Measurements from ENCODE around the gene C20orf173. TPM values are rescaled to one million over a fixed set of nuclear protein-coding genes. Genes with fewer than 3 reads are reported as not detected.

Gene C20orf173
- polyA plus RNA-seq, 1 donor from 2014 or later: not detected

DNA sequence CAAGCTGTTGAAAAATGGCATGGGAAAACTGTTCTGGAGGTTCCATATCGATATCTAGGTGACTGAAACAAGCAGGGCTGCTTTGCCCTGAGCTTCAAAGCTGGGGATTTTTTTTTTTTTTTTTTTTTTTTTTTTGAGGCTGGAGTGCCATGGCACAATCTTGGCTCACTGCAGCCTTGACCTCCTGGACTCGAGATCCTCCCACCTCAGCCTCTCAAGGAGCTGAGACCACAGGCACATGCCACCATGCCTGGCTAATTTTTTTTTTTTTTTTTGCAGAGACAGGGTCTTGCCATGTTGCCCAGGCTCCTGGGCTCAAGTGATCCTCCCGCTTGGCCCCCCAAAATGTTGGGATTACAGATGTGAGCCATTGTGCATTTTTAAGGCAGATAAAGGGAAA is 23.5 kb upstream of the C20orf173 start:
- no peak overlapping the region for H3K27ac ChIP-seq (ENCODE audit: low read length)
- H3K27me3 ChIP-seq (ENCODE audit: insufficient read depth, low read depth, low read length): no peaks in the 10 kb centered on the region
- H2AFZ ChIP-seq (ENCODE audit: low read depth, low read length): no peak overlapping the region
- no peaks in the 10 kb centered on the region for H3K36me3 ChIP-seq (ENCODE audit: insufficient read depth, low read length)
- H4K20me1 ChIP-seq (ENCODE audit: insufficient read depth): no peaks in the 10 kb centered on the region
- H3K79me2 ChIP-seq (replicated peaks; ENCODE audit: insufficient read depth, low read length): no peaks in the 10 kb centered on the region
- no peaks in the 10 kb centered on the region for H3K9me2 ChIP-seq (ENCODE audit: insufficient read depth, low read length)
- TF ChIP-seq, protein P1, sequence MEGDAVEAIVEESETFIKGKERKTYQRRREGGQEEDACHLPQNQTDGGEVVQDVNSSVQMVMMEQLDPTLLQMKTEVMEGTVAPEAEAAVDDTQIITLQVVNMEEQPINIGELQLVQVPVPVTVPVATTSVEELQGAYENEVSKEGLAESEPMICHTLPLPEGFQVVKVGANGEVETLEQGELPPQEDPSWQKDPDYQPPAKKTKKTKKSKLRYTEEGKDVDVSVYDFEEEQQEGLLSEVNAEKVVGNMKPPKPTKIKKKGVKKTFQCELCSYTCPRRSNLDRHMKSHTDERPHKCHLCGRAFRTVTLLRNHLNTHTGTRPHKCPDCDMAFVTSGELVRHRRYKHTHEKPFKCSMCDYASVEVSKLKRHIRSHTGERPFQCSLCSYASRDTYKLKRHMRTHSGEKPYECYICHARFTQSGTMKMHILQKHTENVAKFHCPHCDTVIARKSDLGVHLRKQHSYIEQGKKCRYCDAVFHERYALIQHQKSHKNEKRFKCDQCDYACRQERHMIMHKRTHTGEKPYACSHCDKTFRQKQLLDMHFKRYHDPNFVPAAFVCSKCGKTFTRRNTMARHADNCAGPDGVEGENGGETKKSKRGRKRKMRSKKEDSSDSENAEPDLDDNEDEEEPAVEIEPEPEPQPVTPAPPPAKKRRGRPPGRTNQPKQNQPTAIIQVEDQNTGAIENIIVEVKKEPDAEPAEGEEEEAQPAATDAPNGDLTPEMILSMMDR (IDR thresholded peaks at IDR 0.05; ENCODE audit: poor library complexity, severe bottlenecking): no peak
- TF ChIP-seq TAF1 (IDR thresholded peaks at IDR 0.05; ENCODE audit: low read depth): no peak
- no peak for TF ChIP-seq MXI1 (conservative IDR thresholded peaks at IDR 0.05; ENCODE audit: poor library complexity, severe bottlenecking)
- no peak for TF ChIP-seq EP300 (conservative IDR thresholded peaks at IDR 0.05; ENCODE audit: poor library complexity, severe bottlenecking)
- TF ChIP-seq POLR2AphosphoS5 (IDR thresholded peaks at IDR 0.05): no peak
- no peak overlapping the region for H3K4me3 ChIP-seq (ENCODE audit: low read length)
- no peak overlapping the region for H3K9ac ChIP-seq (ENCODE audit: low read length)
- H3F3A ChIP-seq (ENCODE audit: insufficient read depth, low read length, poor library complexity, severe bottlenecking): no peaks in the 10 kb centered on the region
- H3K4me2 ChIP-seq (ENCODE audit: low read length): no peak overlapping the region
- H3K9me3 ChIP-seq (ENCODE audit: low read length): no peaks in the 10 kb centered on the region

DNA sequence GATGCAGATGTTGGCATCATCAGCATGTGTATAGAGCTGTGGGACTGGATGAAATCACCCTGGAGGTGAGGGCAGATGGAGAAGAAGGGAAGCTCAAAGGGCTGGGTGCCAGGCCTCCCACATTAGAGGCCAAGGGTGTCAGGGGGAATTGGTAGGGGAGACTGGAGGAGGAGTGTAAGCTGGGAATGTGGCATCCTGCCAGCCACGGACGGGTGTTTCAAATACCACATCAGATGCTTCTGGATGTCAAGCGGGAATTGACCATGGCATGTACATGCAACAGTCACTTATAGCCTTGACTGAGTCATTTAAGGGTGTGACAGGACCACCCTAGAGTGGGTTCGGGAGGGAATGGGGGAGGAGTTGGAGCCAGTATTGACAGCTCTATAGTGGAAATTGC is 22.1 kb upstream of the C20orf173 start:
- Histone ChIP-seq H3K36me3 (ENCODE audit: insufficient read depth, low read length) (no peaks in the 10 kb centered on the region), H3F3A (ENCODE audit: insufficient read depth, low read length, poor library complexity, severe bottlenecking) (no peaks in the 10 kb centered on the region), H3K27ac (ENCODE audit: low read length) (no peak overlapping the region), H3K9me3 (ENCODE audit: low read length) (no peaks in the 10 kb centered on the region), H4K20me1 (ENCODE audit: insufficient read depth) (no peaks in the 10 kb centered on the region), H3K4me3 (ENCODE audit: low read length) (no peak overlapping the region), H3K4me2 (ENCODE audit: low read length) (no peak overlapping the region), H3K27me3 (ENCODE audit: insufficient read depth, low read depth, low read length) (no peaks in the 10 kb centered on the region), H3K9me2 (ENCODE audit: insufficient read depth, low read length) (no peaks in the 10 kb centered on the region), H3K79me2 (replicated peaks; ENCODE audit: insufficient read depth, low read length) (no peaks in the 10 kb centered on the region), H3K9ac (ENCODE audit: low read length) (no peak overlapping the region), H2AFZ (ENCODE audit: low read depth, low read length) (no peak overlapping the region)
- TF ChIP-seq EP300 (conservative IDR thresholded peaks at IDR 0.05; ENCODE audit: poor library complexity, severe bottlenecking) (no peak), SMC3 (conservative IDR thresholded peaks at IDR 0.05; ENCODE audit: poor library complexity) (no peak), EZH2 (IDR thresholded peaks at IDR 0.05; ENCODE audit: borderline replicate concordance, insufficient read depth, low read length, poor library complexity, severe bottlenecking) (no peak), MXI1 (conservative IDR thresholded peaks at IDR 0.05; ENCODE audit: poor library complexity, severe bottlenecking) (no peak), TAF1 (IDR thresholded peaks at IDR 0.05; ENCODE audit: low read depth) (no peak), POLR2AphosphoS5 (IDR thresholded peaks at IDR 0.05) (no peak), RAD21 (conservative IDR thresholded peaks at IDR 0.05) (no peak)
- TF ChIP-seq, protein P2, sequence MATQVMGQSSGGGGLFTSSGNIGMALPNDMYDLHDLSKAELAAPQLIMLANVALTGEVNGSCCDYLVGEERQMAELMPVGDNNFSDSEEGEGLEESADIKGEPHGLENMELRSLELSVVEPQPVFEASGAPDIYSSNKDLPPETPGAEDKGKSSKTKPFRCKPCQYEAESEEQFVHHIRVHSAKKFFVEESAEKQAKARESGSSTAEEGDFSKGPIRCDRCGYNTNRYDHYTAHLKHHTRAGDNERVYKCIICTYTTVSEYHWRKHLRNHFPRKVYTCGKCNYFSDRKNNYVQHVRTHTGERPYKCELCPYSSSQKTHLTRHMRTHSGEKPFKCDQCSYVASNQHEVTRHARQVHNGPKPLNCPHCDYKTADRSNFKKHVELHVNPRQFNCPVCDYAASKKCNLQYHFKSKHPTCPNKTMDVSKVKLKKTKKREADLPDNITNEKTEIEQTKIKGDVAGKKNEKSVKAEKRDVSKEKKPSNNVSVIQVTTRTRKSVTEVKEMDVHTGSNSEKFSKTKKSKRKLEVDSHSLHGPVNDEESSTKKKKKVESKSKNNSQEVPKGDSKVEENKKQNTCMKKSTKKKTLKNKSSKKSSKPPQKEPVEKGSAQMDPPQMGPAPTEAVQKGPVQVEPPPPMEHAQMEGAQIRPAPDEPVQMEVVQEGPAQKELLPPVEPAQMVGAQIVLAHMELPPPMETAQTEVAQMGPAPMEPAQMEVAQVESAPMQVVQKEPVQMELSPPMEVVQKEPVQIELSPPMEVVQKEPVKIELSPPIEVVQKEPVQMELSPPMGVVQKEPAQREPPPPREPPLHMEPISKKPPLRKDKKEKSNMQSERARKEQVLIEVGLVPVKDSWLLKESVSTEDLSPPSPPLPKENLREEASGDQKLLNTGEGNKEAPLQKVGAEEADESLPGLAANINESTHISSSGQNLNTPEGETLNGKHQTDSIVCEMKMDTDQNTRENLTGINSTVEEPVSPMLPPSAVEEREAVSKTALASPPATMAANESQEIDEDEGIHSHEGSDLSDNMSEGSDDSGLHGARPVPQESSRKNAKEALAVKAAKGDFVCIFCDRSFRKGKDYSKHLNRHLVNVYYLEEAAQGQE (IDR thresholded peaks at IDR 0.05; ENCODE audit: borderline replicate concordance): no peak
- TF ChIP-seq, protein P1 (IDR thresholded peaks at IDR 0.05; ENCODE audit: poor library complexity, severe bottlenecking): no peak

Measured in neural cell (in vitro differentiated cells).